ENCODE data around the gene DNASE1L3.

- TF ChIP-seq CTCF (IDR thresholded peaks at IDR 0.05; ENCODE audit: insufficient read depth, low read length, poor library complexity, severe bottlenecking), result no peak
- no peak for TF ChIP-seq EZH2phosphoT487 (conservative IDR thresholded peaks at IDR 0.05; ENCODE audit: low read length)
Observed at GRCh38 chr3:58204720-58205119, 6.1 kb downstream of the DNASE1L3 start.
